Measurements from ENCODE around the gene SLC7A8. TPM values are rescaled to one million over a fixed set of nuclear protein-coding genes. Genes with fewer than 3 reads are reported as not detected.
"Not testable (repeated sequence)": the region's sequence is repeated elsewhere in the genome, so short reads cannot be mapped to it uniquely, and the experiment has no call there.

SLC7A8 gene
- total RNA-seq: 10 to 100 TPM; 78.2 to 94.2 TPM
- polyA plus RNA-seq (ENCODE audit: insufficient read depth, low read depth, low replicate concordance): 73.5 TPM
- long read RNA-seq, donor 1, full-length matches to known transcripts: 23 of 37 reads
- long read RNA-seq, donor 1, partial matches to known transcripts: 14 of 37 reads
- long read RNA-seq, donor 1, other reads (novel, unspliced or antisense): 0 of 37 reads
- long read RNA-seq, donor 2, full-length matches to known transcripts: 7 of 7 reads
- long read RNA-seq, donor 2, partial matches to known transcripts: 0 of 7 reads
- long read RNA-seq, donor 2, other reads (novel, unspliced or antisense): 0 of 7 reads

DNA sequence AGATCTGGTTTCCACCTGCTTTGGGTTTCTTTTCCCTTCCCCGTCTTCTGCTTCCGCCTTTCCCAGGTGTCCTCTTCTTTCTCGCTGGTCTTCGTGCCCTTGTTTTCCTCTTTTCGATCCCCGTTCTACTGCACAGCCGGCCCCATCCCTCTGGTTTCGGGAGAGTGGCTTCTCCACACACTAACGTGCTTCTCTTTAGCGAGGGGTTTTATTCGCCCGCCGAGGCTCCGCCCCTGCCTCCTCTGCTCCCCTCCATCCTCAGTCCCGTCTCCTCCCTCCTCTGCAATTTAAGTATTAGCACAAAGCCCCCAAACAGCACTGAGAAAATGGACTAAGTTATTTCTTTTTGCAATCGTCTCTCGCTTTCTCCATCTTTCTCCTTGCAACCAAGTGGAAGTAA is at the start of gene SLC7A8:
Gene SLC7A8, minus strand, starts transcription at position 182 of the 400 bp plus-strand sequence. CDS start 746 bp downstream, outside the sequence.
- 1% methylated on average over 17 of the region's 17 CpGs for WGBS, 2 donors
- no peaks in the 10 kb centered on the region for H3K9me3 ChIP-seq
- no peaks in the 10 kb centered on the region for H3K27me3 ChIP-seq
- H3K4me1 ChIP-seq: peaks cover 6% of the 10 kb centered on the region
- H3K36me3 ChIP-seq (ENCODE audit: low read depth, missing control alignments): no peaks in the 10 kb centered on the region
- peak within 1 kb of the TSS; percentile 36 to 56 for H3K4me3 ChIP-seq
- intact Hi-C loops (cut with DNase I; ENCODE audit: low total_unique reads): no loop called here
- peak; percentile 80 for TF ChIP-seq POLR2A (IDR thresholded peaks at IDR 0.05)
- TF ChIP-seq, protein P1, sequence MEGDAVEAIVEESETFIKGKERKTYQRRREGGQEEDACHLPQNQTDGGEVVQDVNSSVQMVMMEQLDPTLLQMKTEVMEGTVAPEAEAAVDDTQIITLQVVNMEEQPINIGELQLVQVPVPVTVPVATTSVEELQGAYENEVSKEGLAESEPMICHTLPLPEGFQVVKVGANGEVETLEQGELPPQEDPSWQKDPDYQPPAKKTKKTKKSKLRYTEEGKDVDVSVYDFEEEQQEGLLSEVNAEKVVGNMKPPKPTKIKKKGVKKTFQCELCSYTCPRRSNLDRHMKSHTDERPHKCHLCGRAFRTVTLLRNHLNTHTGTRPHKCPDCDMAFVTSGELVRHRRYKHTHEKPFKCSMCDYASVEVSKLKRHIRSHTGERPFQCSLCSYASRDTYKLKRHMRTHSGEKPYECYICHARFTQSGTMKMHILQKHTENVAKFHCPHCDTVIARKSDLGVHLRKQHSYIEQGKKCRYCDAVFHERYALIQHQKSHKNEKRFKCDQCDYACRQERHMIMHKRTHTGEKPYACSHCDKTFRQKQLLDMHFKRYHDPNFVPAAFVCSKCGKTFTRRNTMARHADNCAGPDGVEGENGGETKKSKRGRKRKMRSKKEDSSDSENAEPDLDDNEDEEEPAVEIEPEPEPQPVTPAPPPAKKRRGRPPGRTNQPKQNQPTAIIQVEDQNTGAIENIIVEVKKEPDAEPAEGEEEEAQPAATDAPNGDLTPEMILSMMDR (IDR thresholded peaks at IDR 0.05): no peak
- DNase-seq: peak; percentile 88
- peak within 1 kb of the TSS in 1 of 2 donors; percentile 31 for H3K27ac ChIP-seq

- H3K27me3 ChIP-seq; intact Hi-C loops (cut with DNase I; ENCODE audit: low total_unique reads); H3K4me1 ChIP-seq: not testable (repeated sequence)
Observed at GRCh38 chr14:23232241-23232808, 48.9 kb upstream of the SLC7A8 start.

GRCh38 chr14:23228812-23229211 is 45.4 kb upstream of the SLC7A8 start:
- intact Hi-C loops (cut with DNase I; ENCODE audit: low total_unique reads): no loop called here
- WGBS, 2 donors: 85 to 86% methylated on average over 1 of the region's 1 CpG
- DNase-seq: no peak
- H3K27me3 ChIP-seq: no peaks in the 10 kb centered on the region
- TF ChIP-seq, protein P1 (IDR thresholded peaks at IDR 0.05): no peak
- TF ChIP-seq POLR2A (IDR thresholded peaks at IDR 0.05): no peak
- no peak overlapping the region for H3K27ac ChIP-seq
- H3K4me3 ChIP-seq: no peak overlapping the region
- no peaks in the 10 kb centered on the region for H3K36me3 ChIP-seq (ENCODE audit: low read depth, missing control alignments)
- H3K4me1 ChIP-seq: no peaks in the 10 kb centered on the region
- no peaks in the 10 kb centered on the region for H3K9me3 ChIP-seq

More at GRCh38 chr14:23232241-23232808, 48.9 kb upstream of the SLC7A8 start:
- WGBS, 2 donors: 90% methylated on average over 15 of the region's 38 CpGs; no CpG with 5 or more reads in 1 of the 2 donors
- not testable (repeated sequence) for H3K36me3 ChIP-seq (ENCODE audit: low read depth, missing control alignments); H3K9me3 ChIP-seq; DNase-seq; H3K27ac ChIP-seq; H3K4me3 ChIP-seq

GRCh38 chr14:23227566-23227965 is 44.1 kb upstream of the SLC7A8 start:
- TF ChIP-seq POLR2A (IDR thresholded peaks at IDR 0.05): no peak
- TF ChIP-seq, protein P1 (IDR thresholded peaks at IDR 0.05): no peak
- H3K27ac ChIP-seq: no peak overlapping the region
- no peaks in the 10 kb centered on the region for H3K9me3 ChIP-seq
- H3K4me1 ChIP-seq: no peaks in the 10 kb centered on the region
- no peak overlapping the region for H3K4me3 ChIP-seq
- no peak for DNase-seq
- H3K36me3 ChIP-seq (ENCODE audit: low read depth, missing control alignments): no peaks in the 10 kb centered on the region
- intact Hi-C loops (cut with DNase I; ENCODE audit: low total_unique reads): no loop called here
- H3K27me3 ChIP-seq: no peaks in the 10 kb centered on the region
- WGBS, 2 donors: 68 to 72% methylated on average over 4 of the region's 4 CpGs

DNA sequence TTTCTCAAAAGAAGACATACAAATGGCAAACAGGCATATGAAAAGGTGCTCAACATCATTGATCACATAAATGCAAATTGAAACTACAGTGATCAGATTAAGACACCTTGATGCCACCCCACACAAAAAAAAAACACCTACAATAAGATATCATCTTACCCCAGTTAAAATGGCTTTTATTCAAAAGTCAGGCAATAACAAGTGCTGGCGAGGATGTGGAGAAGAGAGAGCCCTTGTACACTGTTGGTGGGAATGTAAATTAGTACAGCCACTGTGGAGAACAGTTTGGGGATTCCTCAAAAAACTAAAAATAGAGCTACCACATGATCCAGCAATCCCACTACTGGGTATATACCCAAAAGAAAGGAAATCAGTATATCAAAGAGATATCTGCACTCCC is 41.5 kb upstream of the SLC7A8 start:
- H3K27me3 ChIP-seq; H3K27ac ChIP-seq; intact Hi-C loops (cut with DNase I; ENCODE audit: low total_unique reads); H3K4me1 ChIP-seq; H3K9me3 ChIP-seq; DNase-seq; H3K4me3 ChIP-seq; H3K36me3 ChIP-seq (ENCODE audit: low read depth, missing control alignments): not testable (repeated sequence)
- 89 to 100% methylated on average over 1 of the region's 1 CpG for WGBS, 2 donors

Data from testis (tissue), 5 donors.